Mucosa of stomach (tissue), 1 donor: Measurements from ENCODE around the gene CTNNAL1.

Experiments
- H3K27me3 ChIP-seq: one replicate; pipeline ENCODE4 v1.7.0; 2013; ENCODE audit warnings: mild to moderate bottlenecking, low read length; ENCODE audit not compliant: control insufficient read depth, insufficient read depth
- H3K36me3 ChIP-seq: one replicate; pipeline ENCODE4 v1.7.0; 2013; ENCODE audit warnings: low read length; ENCODE audit not compliant: control insufficient read depth, insufficient read depth
- H3K4me1 ChIP-seq: one replicate; pipeline ENCODE4 v1.7.0; 2013; ENCODE audit warnings: mild to moderate bottlenecking, low read length; ENCODE audit not compliant: control insufficient read depth, insufficient read depth
- H3K4me3 ChIP-seq: one replicate; pipeline ENCODE4 v1.7.0; 2013; ENCODE audit warnings: low read length
- H3K9ac ChIP-seq: one replicate; pipeline ENCODE4 v1.7.0; 2013; ENCODE audit warnings: mild to moderate bottlenecking, low read length, moderate library complexity
- H3K9me3 ChIP-seq: one replicate; pipeline ENCODE4 v1.7.0; 2013; ENCODE audit warnings: mild to moderate bottlenecking, low read length, moderate library complexity; ENCODE audit not compliant: control insufficient read depth
- donor health status: Pancreatic carcinoma.

CTNNAL1 gene

GRCh38 chr9:109020581-109021511 lies 7.5 kb upstream of the CTNNAL1 start:
- Histone ChIP-seq H3K4me3 (no peak overlapping the region), H3K9ac (no peak overlapping the region), H3K27me3 (no peaks in the 10 kb centered on the region), H3K4me1 (no peaks in the 10 kb centered on the region), H3K9me3 (no peaks in the 10 kb centered on the region), H3K36me3 (no peaks in the 10 kb centered on the region)

- Histone ChIP-seq H3K9ac (no peak overlapping the region), H3K4me3 (no peak overlapping the region), H3K9me3 (no peaks in the 10 kb centered on the region), H3K27me3 (no peaks in the 10 kb centered on the region), H3K36me3 (no peaks in the 10 kb centered on the region), H3K4me1 (no peaks in the 10 kb centered on the region)
These were observed 6.8 kb upstream of the CTNNAL1 start for GRCh38 chr9:109020113-109020512.

- Histone ChIP-seq H3K4me1 (peaks cover 4% of the 10 kb centered on the region), H3K27me3 (no peaks in the 10 kb centered on the region), H3K4me3 (no peak overlapping the region), H3K9me3 (no peaks in the 10 kb centered on the region), H3K9ac (no peak overlapping the region), H3K36me3 (no peaks in the 10 kb centered on the region)
These were observed 6.1 kb upstream of the CTNNAL1 start for GRCh38 chr9:109019420-109019819.

- peaks cover 4% of the 10 kb centered on the region for H3K4me1 ChIP-seq
- H3K27me3 ChIP-seq, result no peaks in the 10 kb centered on the region
- H3K9ac ChIP-seq, result no peak overlapping the region
- no peaks in the 10 kb centered on the region for H3K36me3 ChIP-seq
- no peaks in the 10 kb centered on the region for H3K9me3 ChIP-seq
- no peak overlapping the region for H3K4me3 ChIP-seq
These were observed 4.2 kb upstream of the CTNNAL1 start for GRCh38 chr9:109017493-109017892.

- Histone ChIP-seq H3K9ac (no peak overlapping the region), H3K4me3 (no peak overlapping the region), H3K36me3 (no peaks in the 10 kb centered on the region), H3K9me3 (no peaks in the 10 kb centered on the region), H3K4me1 (peaks cover 4% of the 10 kb centered on the region), H3K27me3 (no peaks in the 10 kb centered on the region)
These were observed 3.8 kb upstream of the CTNNAL1 start for GRCh38 chr9:109017061-109017460.

GRCh38 chr9:109016132-109016531 lies 2.8 kb upstream of the CTNNAL1 start:
- no peaks in the 10 kb centered on the region for H3K27me3 ChIP-seq
- H3K4me1 ChIP-seq, result peaks cover 8% of the 10 kb centered on the region
- no peak overlapping the region for H3K9ac ChIP-seq
- H3K4me3 ChIP-seq, result no peak overlapping the region
- H3K36me3 ChIP-seq, result no peaks in the 10 kb centered on the region
- no peaks in the 10 kb centered on the region for H3K9me3 ChIP-seq

GRCh38 chr9:109014608-109015280 lies 1.4 kb upstream of the CTNNAL1 start:
- peaks cover 8% of the 10 kb centered on the region for H3K4me1 ChIP-seq
- no peaks in the 10 kb centered on the region for H3K36me3 ChIP-seq
- no peak overlapping the region for H3K9ac ChIP-seq
- no peaks in the 10 kb centered on the region for H3K9me3 ChIP-seq
- H3K27me3 ChIP-seq, result no peaks in the 10 kb centered on the region
- no peak overlapping the region for H3K4me3 ChIP-seq

- no peaks in the 10 kb centered on the region for H3K9me3 ChIP-seq
- no peaks in the 10 kb centered on the region for H3K27me3 ChIP-seq
- no peaks in the 10 kb centered on the region for H3K36me3 ChIP-seq
- H3K4me3 ChIP-seq, result no peak overlapping the region
- H3K9ac ChIP-seq, result peak overlapping the region; percentile 41
- peaks cover 8% of the 10 kb centered on the region for H3K4me1 ChIP-seq
These were observed 644 bp upstream of the CTNNAL1 start for GRCh38 chr9:109013679-109014607.

- H3K9ac ChIP-seq, result peak overlapping the region; percentile 73
- no peaks in the 10 kb centered on the region for H3K36me3 ChIP-seq
- no peaks in the 10 kb centered on the region for H3K9me3 ChIP-seq
- H3K4me3 ChIP-seq, result peak overlapping the region; percentile 42
- H3K27me3 ChIP-seq, result no peaks in the 10 kb centered on the region
- H3K4me1 ChIP-seq, result peaks cover 8% of the 10 kb centered on the region
These were observed 1.1 kb downstream of the CTNNAL1 start for GRCh38 chr9:109012009-109012875.

GRCh38 chr9:109011231-109011671 lies 2.0 kb downstream of the CTNNAL1 start:
- Histone ChIP-seq H3K9me3 (no peaks in the 10 kb centered on the region), H3K4me1 (peaks cover 8% of the 10 kb centered on the region), H3K4me3 (no peak overlapping the region), H3K9ac (no peak overlapping the region), H3K36me3 (no peaks in the 10 kb centered on the region), H3K27me3 (no peaks in the 10 kb centered on the region)

GRCh38 chr9:109010746-109011145 lies 2.6 kb downstream of the CTNNAL1 start:
- Histone ChIP-seq H3K27me3 (no peaks in the 10 kb centered on the region), H3K4me3 (no peak overlapping the region), H3K9ac (no peak overlapping the region), H3K4me1 (peaks cover 8% of the 10 kb centered on the region), H3K9me3 (no peaks in the 10 kb centered on the region), H3K36me3 (no peaks in the 10 kb centered on the region)
